ENCODE results near the gene DDX51. TPM values are rescaled to one million over a fixed set of nuclear protein-coding genes. Genes with fewer than 3 reads are reported as not detected.
A peak's percentile ranks its signal among the peaks of the same experiment; 100 is the strongest.

The DDX51 gene
- total RNA-seq, 2 experiments from 2014 or later, result 18.3 to 21.3 TPM

- Mint-ChIP-seq H3K27ac (no peak overlapping the region), H3K4me1 (ENCODE audit: low read depth) (peaks cover 30% of the 10 kb centered on the region), H3K27me3 (peaks cover 4% of the 10 kb centered on the region), H3K4me3 (no peak overlapping the region), H3K36me3 (no peaks in the 10 kb centered on the region), H3K9me3 (no peaks in the 10 kb centered on the region)
- DNase-seq, result no peak
- ChIA-PET CTCF (no interaction called here), POLR2A (interaction anchor here (1.6 kb wide), 1 partner anchor 13 kb away, joined by 4 read pairs; no protein-coding TSS in a partner anchor)
- intact Hi-C loops (cut with micrococcal nuclease), result no loop called here
These were observed 32.3 kb upstream of the DDX51 start for GRCh38 chr12:132176385-132176919.

GRCh38 chr12:132175496-132176384 is 31.6 kb upstream of the DDX51 start:
- ChIA-PET POLR2A (interaction anchor here (1.6 kb wide), 1 partner anchor 14 kb away, joined by 4 read pairs; no protein-coding TSS in a partner anchor), CTCF (no interaction called here)
- H3K4me3 Mint-ChIP-seq, result no peak overlapping the region

GRCh38 chr12:132174839-132175490 is 30.8 kb upstream of the DDX51 start:
- peaks cover 4% of the 10 kb centered on the region for H3K27me3 Mint-ChIP-seq
- intact Hi-C loops (cut with micrococcal nuclease), result no loop called here
- ChIA-PET CTCF (no interaction called here), POLR2A (interaction anchor here (1.6 kb wide), 1 partner anchor 14 kb away, joined by 4 read pairs; no protein-coding TSS in a partner anchor)
- H3K27ac Mint-ChIP-seq, result peak overlapping the region; percentile 13
- H3K9me3 Mint-ChIP-seq, result no peaks in the 10 kb centered on the region
- no peak overlapping the region for H3K4me3 Mint-ChIP-seq
- H3K36me3 Mint-ChIP-seq, result no peaks in the 10 kb centered on the region
- H3K4me1 Mint-ChIP-seq (ENCODE audit: low read depth), result peaks cover 29% of the 10 kb centered on the region
- no peak for DNase-seq

More at GRCh38 chr12:132175496-132176384, 31.6 kb upstream of the DDX51 start:
- H3K4me1 Mint-ChIP-seq (ENCODE audit: low read depth), result peaks cover 30% of the 10 kb centered on the region
- H3K27ac Mint-ChIP-seq, result no peak overlapping the region
- peaks cover 4% of the 10 kb centered on the region for H3K27me3 Mint-ChIP-seq
- H3K36me3 Mint-ChIP-seq, result no peaks in the 10 kb centered on the region
- H3K9me3 Mint-ChIP-seq, result no peaks in the 10 kb centered on the region
- no peak for DNase-seq
- intact Hi-C loops (cut with micrococcal nuclease), result no loop called here

DNA sequence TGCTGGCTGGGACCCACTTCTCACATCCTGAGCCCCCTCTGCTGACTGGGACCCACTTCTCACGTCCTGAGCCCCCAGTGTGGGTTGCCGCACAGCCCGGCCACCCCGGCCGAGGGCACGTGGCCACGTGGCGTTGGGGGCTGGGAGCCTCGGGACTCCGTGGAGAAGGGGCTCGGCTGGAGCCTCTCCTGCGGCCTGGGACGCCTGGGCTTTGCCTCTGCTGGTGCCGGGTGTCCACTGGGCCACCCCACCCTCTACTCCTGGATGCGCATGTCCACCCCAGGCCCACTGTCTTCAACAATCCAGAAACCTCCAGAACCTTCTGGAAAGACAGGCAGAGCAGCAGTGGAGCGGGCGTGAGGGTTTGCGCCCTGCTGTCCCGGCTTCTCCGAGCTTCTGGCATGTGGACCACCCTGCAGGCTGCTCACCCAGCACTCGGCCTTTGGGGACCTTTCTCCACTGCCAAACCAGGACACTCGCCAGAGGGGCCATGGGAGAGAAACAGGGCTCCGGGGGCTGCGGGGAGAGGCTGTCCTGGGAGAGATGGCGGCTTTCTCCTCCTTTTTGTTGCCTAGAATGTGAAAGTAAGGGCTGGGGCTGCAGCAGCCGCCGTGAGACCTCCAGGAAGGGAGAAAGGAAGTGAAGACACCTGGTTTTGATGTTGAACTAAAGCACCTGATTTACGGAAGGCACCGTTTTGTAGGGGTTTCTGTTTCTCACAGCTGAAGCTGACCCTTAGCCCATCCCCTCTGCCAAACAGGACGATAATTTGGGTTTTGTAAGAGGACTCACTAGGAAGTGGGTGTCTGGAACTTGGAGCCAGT is 30.1 kb upstream of the DDX51 start:
- intact Hi-C loops (cut with micrococcal nuclease), result no loop called here
- Mint-ChIP-seq H3K9me3 (no peaks in the 10 kb centered on the region), H3K36me3 (no peaks in the 10 kb centered on the region), H3K27ac (peak overlapping the region; percentile 13), H3K4me3 (no peak overlapping the region), H3K27me3 (peaks cover 4% of the 10 kb centered on the region), H3K4me1 (ENCODE audit: low read depth) (peaks cover 25% of the 10 kb centered on the region)
- no peak for DNase-seq
- CTCF ChIA-PET, result no interaction called here
- POLR2A ChIA-PET, result no interaction called here

DNA sequence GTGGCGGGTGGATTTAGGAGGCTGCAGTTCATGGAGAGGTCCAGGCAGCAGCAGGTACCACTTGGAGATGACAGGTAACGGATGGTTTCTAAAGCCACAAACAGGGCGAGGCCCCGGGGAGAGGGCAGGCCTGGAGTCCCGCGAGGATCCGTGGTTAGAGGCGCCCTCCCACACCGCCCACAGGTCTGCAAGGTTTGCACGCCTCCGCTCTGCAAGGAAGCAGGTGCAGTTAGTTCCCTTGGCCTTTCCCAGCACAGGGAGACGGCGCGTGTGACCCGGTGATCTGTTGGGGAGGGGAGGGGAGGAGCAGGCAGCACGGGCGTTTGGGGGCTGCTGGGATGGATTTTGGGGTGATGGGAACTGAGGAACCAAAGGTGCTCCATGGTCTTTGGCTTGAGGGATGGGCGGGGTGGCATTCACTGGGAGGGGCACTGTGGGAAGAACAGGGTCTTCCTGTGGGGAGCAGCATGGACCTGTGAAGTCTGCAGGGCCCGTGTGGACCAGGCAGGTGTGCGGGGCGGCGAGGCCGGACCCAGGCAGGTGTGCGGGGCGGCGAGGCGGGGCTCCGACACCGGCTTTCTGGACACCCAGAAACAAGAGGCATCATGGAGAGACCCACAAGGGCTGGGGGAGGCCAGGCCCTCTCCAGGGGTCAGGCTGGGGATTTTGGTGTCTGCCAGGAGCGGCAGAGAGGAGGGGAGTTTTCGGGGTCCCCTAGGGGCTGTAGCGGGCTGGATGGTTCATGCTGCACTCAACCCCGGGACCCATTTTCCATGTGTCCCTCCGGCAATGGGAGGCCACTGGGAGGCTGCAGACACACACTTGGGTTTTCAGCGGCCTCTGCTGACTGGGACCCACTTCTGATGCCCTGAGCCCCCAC is 29.3 kb upstream of the DDX51 start:
- H3K36me3 Mint-ChIP-seq, result no peaks in the 10 kb centered on the region
- no peak overlapping the region for H3K27ac Mint-ChIP-seq
- intact Hi-C loops (cut with micrococcal nuclease), result no loop called here
- peaks cover 17% of the 10 kb centered on the region for H3K4me1 Mint-ChIP-seq (ENCODE audit: low read depth)
- no peak for DNase-seq
- H3K9me3 Mint-ChIP-seq, result no peaks in the 10 kb centered on the region
- no peak overlapping the region for H3K4me3 Mint-ChIP-seq
- CTCF ChIA-PET, result no interaction called here
- POLR2A ChIA-PET, result no interaction called here
- H3K27me3 Mint-ChIP-seq, result peaks cover 4% of the 10 kb centered on the region

DNA sequence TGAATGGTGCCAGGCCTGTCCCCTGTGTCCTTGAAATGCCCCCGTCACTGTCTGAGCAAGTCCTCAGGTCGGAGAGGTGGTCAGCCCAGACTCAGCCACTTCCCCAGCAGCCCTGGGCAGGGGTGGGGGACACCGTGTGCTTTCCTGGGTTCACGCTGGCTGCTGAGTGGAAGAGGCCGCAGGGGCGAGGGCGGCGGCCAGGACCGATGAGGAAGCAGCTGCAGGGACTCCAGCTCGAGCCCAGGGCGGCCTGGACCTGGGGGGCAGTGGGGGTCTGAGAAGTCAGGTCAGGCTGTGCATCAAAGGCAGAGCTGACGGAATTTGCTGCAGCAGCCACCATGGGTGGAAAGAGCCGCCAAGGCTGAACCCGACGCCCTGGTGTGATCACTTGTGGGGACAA is 28.5 kb upstream of the DDX51 start:
- intact Hi-C loops (cut with micrococcal nuclease), result no loop called here
- Mint-ChIP-seq H3K27me3 (peaks cover 4% of the 10 kb centered on the region), H3K27ac (no peak overlapping the region), H3K4me1 (ENCODE audit: low read depth) (peaks cover 19% of the 10 kb centered on the region), H3K36me3 (no peaks in the 10 kb centered on the region), H3K9me3 (no peaks in the 10 kb centered on the region), H3K4me3 (no peak overlapping the region)
- no peak for DNase-seq
- ChIA-PET POLR2A (no interaction called here), CTCF (no interaction called here)

GRCh38 chr12:132171968-132172521 is 27.9 kb upstream of the DDX51 start:
- intact Hi-C loops (cut with micrococcal nuclease), result no loop called here
- no peak overlapping the region for H3K27ac Mint-ChIP-seq
- no peaks in the 10 kb centered on the region for H3K9me3 Mint-ChIP-seq
- ChIA-PET CTCF (interaction anchor here (1.4 kb wide), 1 partner anchor 10 kb away, joined by 4 read pairs; no protein-coding TSS in a partner anchor), POLR2A (no interaction called here)
- no peak for DNase-seq
- H3K4me1 Mint-ChIP-seq (ENCODE audit: low read depth), result peaks cover 21% of the 10 kb centered on the region
- no peaks in the 10 kb centered on the region for H3K36me3 Mint-ChIP-seq
- no peak overlapping the region for H3K4me3 Mint-ChIP-seq
- peaks cover 4% of the 10 kb centered on the region for H3K27me3 Mint-ChIP-seq

DNA sequence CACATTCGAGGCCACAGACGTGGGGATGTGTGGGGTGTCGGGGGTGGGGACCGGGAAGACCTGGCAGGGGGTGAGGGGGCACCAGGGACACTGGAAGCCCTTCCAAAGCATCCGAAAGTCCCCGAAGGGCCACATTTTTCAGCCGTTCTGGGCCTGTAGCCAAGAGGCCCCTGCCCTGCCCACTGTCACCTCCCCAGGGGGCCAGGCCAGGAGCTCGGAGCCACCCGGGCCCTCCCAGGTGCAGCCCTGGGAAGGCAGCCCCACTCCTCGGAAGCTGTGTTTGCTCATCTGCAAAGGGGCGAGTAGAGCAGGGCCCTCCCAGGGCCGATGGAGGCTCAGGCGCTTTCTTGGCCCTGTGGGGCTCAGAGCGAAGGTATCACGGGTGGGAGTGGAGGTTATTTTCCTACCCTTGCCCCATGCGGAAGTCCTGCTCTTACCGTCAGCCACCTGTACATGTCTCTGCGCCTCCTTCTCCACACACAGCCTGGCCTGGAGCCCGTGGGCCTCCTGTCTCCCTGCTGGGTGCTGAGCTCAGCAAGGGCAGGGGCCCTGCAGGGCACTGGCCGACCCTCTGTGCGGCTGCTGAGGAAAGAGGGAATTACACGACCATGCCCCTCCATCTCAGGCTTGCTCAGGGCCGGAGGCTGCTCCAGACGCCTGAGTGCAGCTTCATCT is 27.3 kb upstream of the DDX51 start:
- intact Hi-C loops (cut with micrococcal nuclease), result no loop called here
- ChIA-PET CTCF (interaction anchor here (1.4 kb wide), 1 partner anchor 10 kb away, joined by 4 read pairs; no protein-coding TSS in a partner anchor), POLR2A (no interaction called here)

DNA sequence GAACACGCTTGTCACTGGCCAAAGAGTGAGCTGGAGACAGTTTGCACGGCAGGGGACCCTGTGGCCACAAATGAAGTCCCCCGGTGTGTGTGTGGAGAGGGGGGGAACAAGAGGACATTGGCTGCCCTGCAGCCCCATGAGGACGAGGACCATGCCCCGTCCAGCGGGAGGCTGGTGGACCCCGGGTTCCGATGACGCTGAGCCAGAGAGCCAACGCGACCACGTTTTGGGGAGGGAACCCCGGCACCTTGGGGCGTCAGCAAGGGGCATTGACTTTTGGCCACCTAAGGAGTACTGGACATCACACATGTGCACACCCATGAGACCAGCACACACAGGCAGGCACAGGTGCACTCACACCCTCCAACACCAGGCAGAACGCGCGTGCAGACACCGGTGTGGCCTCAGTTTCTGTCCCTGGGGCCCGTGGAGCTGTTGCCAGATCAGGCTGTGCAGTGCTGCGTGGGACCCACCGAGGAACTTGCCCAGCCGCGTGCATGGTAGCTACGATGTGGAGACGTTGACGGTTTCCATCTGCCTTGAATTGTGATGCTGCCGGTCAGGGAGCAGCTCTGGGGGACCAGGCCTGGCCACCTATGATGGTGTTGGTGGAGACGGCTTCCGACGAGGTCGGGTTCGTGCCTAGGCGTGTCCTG is 26.6 kb upstream of the DDX51 start:
- H3K36me3 Mint-ChIP-seq, result no peaks in the 10 kb centered on the region
- intact Hi-C loops (cut with micrococcal nuclease), result no loop called here
- H3K27me3 Mint-ChIP-seq, result peaks cover 3% of the 10 kb centered on the region
- ChIA-PET CTCF (interaction anchor here (1.4 kb wide), 1 partner anchor 9 kb away, joined by 4 read pairs; no protein-coding TSS in a partner anchor), POLR2A (no interaction called here)
- no peak overlapping the region for H3K4me3 Mint-ChIP-seq
- no peak overlapping the region for H3K27ac Mint-ChIP-seq
- H3K9me3 Mint-ChIP-seq, result no peaks in the 10 kb centered on the region
- H3K4me1 Mint-ChIP-seq (ENCODE audit: low read depth), result peaks cover 21% of the 10 kb centered on the region
- no peak for DNase-seq

More for the DNA sequence above, 27.3 kb upstream of the DDX51 start:
- H3K4me3 Mint-ChIP-seq, result no peak overlapping the region
- H3K27ac Mint-ChIP-seq, result no peak overlapping the region
- peaks cover 3% of the 10 kb centered on the region for H3K27me3 Mint-ChIP-seq
- no peaks in the 10 kb centered on the region for H3K9me3 Mint-ChIP-seq
- H3K36me3 Mint-ChIP-seq, result no peaks in the 10 kb centered on the region
- H3K4me1 Mint-ChIP-seq (ENCODE audit: low read depth), result peaks cover 21% of the 10 kb centered on the region
- DNase-seq, result no peak

GRCh38 chr12:132170094-132170636 is 26.0 kb upstream of the DDX51 start:
- H3K9me3 Mint-ChIP-seq, result no peaks in the 10 kb centered on the region
- POLR2A ChIA-PET, result no interaction called here
- intact Hi-C loops (cut with micrococcal nuclease), result no loop called here

More at GRCh38 chr12:132170094-132170636, 26.0 kb upstream of the DDX51 start:
- CTCF ChIA-PET, result no interaction called here
- H3K4me1 Mint-ChIP-seq (ENCODE audit: low read depth), result peaks cover 21% of the 10 kb centered on the region
- no peak for DNase-seq
- no peaks in the 10 kb centered on the region for H3K36me3 Mint-ChIP-seq
- H3K27me3 Mint-ChIP-seq, result peaks cover 3% of the 10 kb centered on the region
- no peak overlapping the region for H3K4me3 Mint-ChIP-seq
- H3K27ac Mint-ChIP-seq, result no peak overlapping the region
